CD4-positive, alpha-beta T cell (primary cell): ENCODE results near the gene TTLL10. TPM values are rescaled to one million over a fixed set of nuclear protein-coding genes. Genes with fewer than 3 reads are reported as not detected.

ENCODE experiments used
- ATAC-seq: fragments of 200-7000 bp; cut with Tn5 transposase; one replicate; pipeline ENCODE4 v1.10.0; 2022; ENCODE audit warnings: mild to moderate bottlenecking; ENCODE audit not compliant: poor library complexity
- CTCF ChIA-PET: fragments of 350-600 bp; sonication (Branson Sonifier 250); formaldehyde crosslinking; loops from one replicate; lab custom pipeline; 2021; ENCODE audit warnings: antibody characterized with exemption, inconsistent platforms; lab: Charles Lee
- POLR2A ChIA-PET: fragments of 350-600 bp; sonication (Branson Sonifier 250); formaldehyde crosslinking; loops from one replicate; lab custom pipeline; 2021; ENCODE audit warnings: antibody characterized with exemption, inconsistent platforms; lab: Charles Lee
- DNase-seq, 14 experiments: peaks; one replicate each; pipeline ENCODE4 v3.0.0-alpha.2; 2013 to 2020; ENCODE audit warnings: mixed read lengths in 2 of 14
- H3K27ac ChIP-seq, 2 donors: one replicate each; pipeline versions ENCODE4 v1.5.1 to v1.7.0; 2013; ENCODE audit warnings: low read length in 2 of 2, low read depth in 1 of 2, mild to moderate bottlenecking in 1 of 2
- H3K27me3 ChIP-seq, 2 experiments: 1 replicate in 1 of 2; 2 replicates in 1 of 2; pipeline versions ENCODE4 v1.6.1 to v1.7.0; 2013; ENCODE audit warnings: low read length in 2 of 2, control low read depth in 1 of 2, mild to moderate bottlenecking in 1 of 2, moderate library complexity in 1 of 2; ENCODE audit not compliant: insufficient read depth in 2 of 2, control insufficient read depth in 1 of 2
- H3K36me3 ChIP-seq: one replicate; pipeline ENCODE4 v1.6.1; 2013; ENCODE audit warnings: low read length, control low read depth; ENCODE audit not compliant: insufficient read depth
- H3K4me1 ChIP-seq: one replicate; pipeline ENCODE4 v1.6.1; 2013; ENCODE audit warnings: low read length, control low read depth; ENCODE audit not compliant: insufficient read depth
- H3K4me3 ChIP-seq: one replicate; pipeline ENCODE4 v1.5.1; 2013; ENCODE audit warnings: mild to moderate bottlenecking, low read length, moderate library complexity
- H3K9me3 ChIP-seq, 2 experiments: 1 replicate in 1 of 2; 2 replicates in 1 of 2; pipeline versions ENCODE4 v1.6.1 to v1.7.0; 2013; ENCODE audit warnings: low read length in 2 of 2, mild to moderate bottlenecking in 2 of 2, control low read depth in 1 of 2, moderate library complexity in 1 of 2; ENCODE audit not compliant: control insufficient read depth in 1 of 2, insufficient read depth in 1 of 2
- H3K27ac Mint-ChIP-seq: one replicate; pipeline ENCODE4 v1.8.0; 2020; ENCODE audit warnings: mixed read lengths
- H3K27me3 Mint-ChIP-seq: one replicate; pipeline ENCODE4 v1.8.0; 2021; ENCODE audit warnings: mixed read lengths
- H3K36me3 Mint-ChIP-seq: one replicate; pipeline ENCODE4 v1.8.0; 2021; ENCODE audit warnings: low read depth, mixed read lengths
- H3K4me1 Mint-ChIP-seq: one replicate; pipeline ENCODE4 v1.8.0; 2021; ENCODE audit warnings: low read depth, mixed read lengths
- H3K4me3 Mint-ChIP-seq: one replicate; pipeline ENCODE4 v1.8.0; 2020; ENCODE audit warnings: mild to moderate bottlenecking, mixed read lengths
- H3K9me3 Mint-ChIP-seq: one replicate; pipeline ENCODE4 v1.8.0; 2020; ENCODE audit warnings: mixed read lengths
- intact Hi-C, 2 experiments: fragments of 100-400 bp; cut with DNase I in 1 of 2; cut with micrococcal nuclease in 1 of 2; formaldehyde crosslinking; loops; one replicate each; pipeline versions ENCODE4 v1.15.1 to v1.9.0; 2023 to 2025; cut with DNase I, micrococcal nuclease
- total RNA-seq, 174 experiments: library from RNA in 2 of 174; stranded (reverse) in 2 of 174; gene quantifications; one replicate each; pipeline ENCODE4 v1.2.3 and lab custom pipeline; 2021 to 2026
- TF ChIP-seq, protein P1 (sequence below): fragments of 200-600 bp; IDR thresholded peaks from one replicate; pipeline ENCODE4 v1.8.0; 2022; ENCODE audit warnings: antibody characterized with exemption, mild to moderate bottlenecking

The TTLL10 gene
- total RNA-seq, 2 experiments from 2014 or later, result 0.11 to 0.59 TPM

DNA sequence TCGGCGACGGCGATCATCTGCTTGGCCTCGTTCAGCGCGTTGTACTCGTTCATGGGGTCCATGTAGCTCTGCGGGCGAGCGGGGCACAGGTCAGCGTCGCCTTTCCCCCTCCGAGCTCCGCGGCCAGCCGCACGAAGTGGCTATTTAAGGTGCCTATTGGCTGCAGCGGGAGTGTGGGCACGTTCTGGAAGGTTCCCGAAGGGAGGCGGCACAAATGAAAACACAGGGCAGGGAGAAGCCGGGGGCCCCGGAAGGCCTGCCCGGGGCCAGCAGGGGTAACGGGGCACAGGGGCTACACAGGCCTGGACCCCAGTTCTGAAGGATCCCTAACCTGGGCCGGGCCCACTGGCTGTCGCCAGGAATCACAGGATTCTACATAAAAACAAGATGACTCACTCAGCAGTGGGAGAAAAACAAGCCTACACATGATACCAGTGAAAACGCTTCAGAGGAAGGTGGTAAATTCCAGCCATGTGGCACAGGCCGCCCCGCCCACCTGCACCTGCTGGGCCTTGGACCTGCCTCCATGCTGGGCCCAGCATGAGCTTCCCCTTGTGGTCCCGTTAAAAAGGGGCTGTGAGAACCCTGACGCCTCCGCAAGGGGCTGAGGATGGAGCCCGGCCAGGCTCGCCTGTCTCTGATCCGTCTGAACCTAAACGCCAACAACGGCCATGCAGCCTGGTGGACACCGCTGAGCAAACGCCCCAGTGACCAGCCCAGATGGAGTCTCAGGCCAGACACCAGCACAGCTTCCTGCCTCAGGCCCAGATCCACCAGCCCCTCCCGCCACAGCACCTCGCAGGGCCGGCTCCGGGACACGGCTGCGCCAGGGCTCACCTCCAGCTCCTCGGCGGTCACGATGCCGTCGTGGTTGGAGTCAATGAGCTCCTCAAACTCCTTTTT lies 44.2 kb downstream of the TTLL10 start:
- Mint-ChIP-seq H3K4me3 (no peak overlapping the region), H3K27me3 (no peaks in the 10 kb centered on the region), H3K27ac (peak overlapping the region; percentile 71), H3K9me3 (no peaks in the 10 kb centered on the region), H3K4me1 (peaks cover 28% of the 10 kb centered on the region), H3K36me3 (peaks cover 51% of the 10 kb centered on the region)
- CTCF ChIA-PET, result interaction anchor here (0.5 kb wide), 1 partner anchor 83 kb away, joined by 3 read pairs; no protein-coding TSS in a partner anchor
- TF ChIP-seq, protein P1, sequence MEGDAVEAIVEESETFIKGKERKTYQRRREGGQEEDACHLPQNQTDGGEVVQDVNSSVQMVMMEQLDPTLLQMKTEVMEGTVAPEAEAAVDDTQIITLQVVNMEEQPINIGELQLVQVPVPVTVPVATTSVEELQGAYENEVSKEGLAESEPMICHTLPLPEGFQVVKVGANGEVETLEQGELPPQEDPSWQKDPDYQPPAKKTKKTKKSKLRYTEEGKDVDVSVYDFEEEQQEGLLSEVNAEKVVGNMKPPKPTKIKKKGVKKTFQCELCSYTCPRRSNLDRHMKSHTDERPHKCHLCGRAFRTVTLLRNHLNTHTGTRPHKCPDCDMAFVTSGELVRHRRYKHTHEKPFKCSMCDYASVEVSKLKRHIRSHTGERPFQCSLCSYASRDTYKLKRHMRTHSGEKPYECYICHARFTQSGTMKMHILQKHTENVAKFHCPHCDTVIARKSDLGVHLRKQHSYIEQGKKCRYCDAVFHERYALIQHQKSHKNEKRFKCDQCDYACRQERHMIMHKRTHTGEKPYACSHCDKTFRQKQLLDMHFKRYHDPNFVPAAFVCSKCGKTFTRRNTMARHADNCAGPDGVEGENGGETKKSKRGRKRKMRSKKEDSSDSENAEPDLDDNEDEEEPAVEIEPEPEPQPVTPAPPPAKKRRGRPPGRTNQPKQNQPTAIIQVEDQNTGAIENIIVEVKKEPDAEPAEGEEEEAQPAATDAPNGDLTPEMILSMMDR, result no peak
- DNase-seq (peak in 3 of 14 experiments; percentile 46 to 73 (median 65)), ATAC-seq (no peak)
- peaks cover 52% of the 10 kb centered on the region for H3K36me3 ChIP-seq
- POLR2A ChIA-PET, result interaction anchor here (0.8 to 0.9 kb wide), 3 partner anchors 10 to 20 kb away, joined by 3 read pairs; no protein-coding TSS in a partner anchor
- H3K4me1 ChIP-seq, result peaks cover 74% of the 10 kb centered on the region
- no peaks in the 10 kb centered on the region for H3K27me3 ChIP-seq
- H3K4me3 ChIP-seq, result no peak overlapping the region
- peak overlapping the region; percentile 21 to 75 for H3K27ac ChIP-seq
- intact Hi-C loops, result no loop called here
- peaks cover 0 to 3% of the 10 kb centered on the region in 2 experiments for H3K9me3 ChIP-seq

GRCh38 chr1:1218524-1219200 lies 45.0 kb downstream of the TTLL10 start:
- H3K9me3 ChIP-seq, result peaks cover 0 to 3% of the 10 kb centered on the region in 2 experiments
- H3K36me3 ChIP-seq, result peaks cover 59% of the 10 kb centered on the region
- H3K27me3 ChIP-seq, result no peaks in the 10 kb centered on the region
- Mint-ChIP-seq H3K36me3 (peaks cover 59% of the 10 kb centered on the region), H3K9me3 (no peaks in the 10 kb centered on the region), H3K27ac (peak overlapping the region; percentile 71), H3K27me3 (no peaks in the 10 kb centered on the region), H3K4me3 (no peak overlapping the region), H3K4me1 (peaks cover 32% of the 10 kb centered on the region)
- ChIA-PET CTCF (no interaction called here), POLR2A (interaction anchor here (0.9 kb wide), 1 partner anchor 11 kb away, joined by 3 read pairs; no protein-coding TSS in a partner anchor)
- peak overlapping the region; percentile 19 for H3K4me3 ChIP-seq
- no peak for ATAC-seq
- peak overlapping the region in 1 of 2 donors; percentile 75 for H3K27ac ChIP-seq
- peaks cover 66% of the 10 kb centered on the region for H3K4me1 ChIP-seq
- no peak for DNase-seq
- intact Hi-C loops, result no loop called here
- TF ChIP-seq, protein P1, result no peak

GRCh38 chr1:1219341-1219740 lies 45.7 kb downstream of the TTLL10 start:
- TF ChIP-seq, protein P1, result no peak
- Mint-ChIP-seq H3K27ac (peak overlapping the region; percentile 71), H3K4me1 (peaks cover 29% of the 10 kb centered on the region), H3K36me3 (peaks cover 66% of the 10 kb centered on the region), H3K9me3 (no peaks in the 10 kb centered on the region), H3K27me3 (no peaks in the 10 kb centered on the region), H3K4me3 (peak overlapping the region; percentile 30)
- Histone ChIP-seq H3K27me3 (no peaks in the 10 kb centered on the region), H3K4me3 (peak overlapping the region; percentile 19), H3K9me3 (peaks cover 0 to 3% of the 10 kb centered on the region in 2 experiments), H3K36me3 (peaks cover 64% of the 10 kb centered on the region), H3K27ac (peak overlapping the region; percentile 41 to 75), H3K4me1 (peaks cover 60% of the 10 kb centered on the region)
- POLR2A ChIA-PET, result no interaction called here
- peak in 7 of 14 experiments; percentile 32 to 84 (median 52) for DNase-seq
- intact Hi-C loops, result no loop called here
- CTCF ChIA-PET, result no interaction called here
- ATAC-seq, result peak; percentile 38
